M059J (cell line): Measurements from ENCODE around the gene TRPV6. TPM values are rescaled to one million over a fixed set of nuclear protein-coding genes. Genes with fewer than 3 reads are reported as not detected.

ENCODE experiments used
- DNase-seq: peaks from one replicate; pipeline ENCODE4 v3.0.0-alpha.2; 2012; ENCODE audit warnings: low read depth
- total RNA-seq: library from RNA; depleted of rRNA; stranded (reverse); fragments of >200 nt; shearing (Covaris generic); gene quantifications from 2 replicates; pipeline ENCODE4 v1.2.3, GENCODE V29; 2014

The TRPV6 gene
- total RNA-seq, 1 experiment from 2014 or later: not detected

DNA sequence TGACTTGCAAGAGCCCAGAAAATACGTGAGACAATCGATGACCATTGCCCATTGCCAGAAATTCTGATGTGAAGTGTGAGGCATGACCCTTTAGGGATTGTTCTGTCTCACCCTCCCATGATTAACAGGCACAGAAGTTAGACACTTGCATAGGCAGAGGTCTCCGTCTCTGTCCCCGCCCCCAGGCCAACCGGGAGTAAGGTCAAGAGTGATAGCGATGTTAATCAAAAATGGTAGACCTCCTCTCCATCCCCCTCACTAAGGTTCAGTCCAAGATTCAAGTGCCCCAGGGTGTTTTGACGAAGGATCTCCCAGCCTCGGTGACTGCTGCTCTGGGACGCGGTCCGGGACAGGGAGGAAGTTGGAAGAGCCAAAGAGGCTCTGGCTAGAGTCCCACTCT is 22.7 kb upstream of the TRPV6 start:
- DNase-seq: no peak

DNA sequence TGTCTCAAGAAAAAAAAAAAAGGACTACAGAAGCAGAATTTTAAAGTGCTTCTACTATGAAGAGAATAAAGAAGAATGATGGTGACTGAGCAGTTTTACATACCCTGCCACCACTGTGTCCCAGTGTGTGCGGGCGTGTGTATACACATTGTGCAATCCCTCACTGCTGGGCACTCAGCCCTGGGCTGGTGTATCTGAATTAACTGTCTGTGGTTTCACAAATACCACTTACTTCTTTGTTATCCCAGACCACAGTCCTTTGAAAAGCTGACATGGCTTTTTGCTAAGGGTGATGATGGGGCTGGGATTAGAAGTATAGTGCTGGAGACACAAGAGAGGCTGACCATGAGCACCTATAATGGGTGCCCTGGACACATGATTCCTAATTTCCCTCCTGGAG is 21.1 kb upstream of the TRPV6 start:
- DNase-seq: no peak

DNA sequence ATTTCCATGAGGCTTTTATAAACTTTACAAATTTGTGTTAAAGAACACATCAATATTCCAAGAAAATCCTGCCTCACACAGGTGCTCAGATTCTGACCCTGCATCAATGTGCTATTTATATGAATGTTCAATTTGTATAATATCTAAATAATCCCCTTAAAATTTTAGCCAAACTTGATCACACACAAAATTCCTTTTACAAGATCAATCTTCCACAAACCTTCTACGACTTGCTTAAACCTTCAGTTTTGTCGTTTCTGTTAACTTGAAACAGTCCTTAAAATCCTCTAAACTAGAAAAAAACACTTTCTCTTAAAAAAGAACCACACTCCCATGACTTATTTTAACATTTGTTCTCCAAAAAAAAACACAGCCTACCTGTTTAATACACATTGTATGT is 20.2 kb upstream of the TRPV6 start:
- no peak for DNase-seq

DNA sequence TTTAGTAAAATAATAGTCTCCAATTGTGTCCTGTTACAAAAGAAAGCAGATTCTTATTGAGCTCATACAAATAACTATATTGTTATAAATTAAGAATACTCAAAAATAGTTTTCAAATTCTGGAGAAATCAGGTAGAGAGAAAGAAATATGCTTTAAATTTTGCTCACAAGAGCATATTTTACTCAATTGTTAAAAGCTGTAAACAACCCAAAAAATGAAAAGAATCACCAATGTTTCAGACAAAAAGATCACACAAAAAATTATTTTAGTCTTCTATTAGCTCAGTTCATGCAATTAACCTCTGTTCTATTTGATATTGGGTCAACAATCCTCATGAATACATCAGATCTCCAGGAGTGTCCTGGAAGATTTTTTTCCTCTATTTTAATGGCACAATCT is 18.6 kb upstream of the TRPV6 start:
- no peak for DNase-seq

DNA sequence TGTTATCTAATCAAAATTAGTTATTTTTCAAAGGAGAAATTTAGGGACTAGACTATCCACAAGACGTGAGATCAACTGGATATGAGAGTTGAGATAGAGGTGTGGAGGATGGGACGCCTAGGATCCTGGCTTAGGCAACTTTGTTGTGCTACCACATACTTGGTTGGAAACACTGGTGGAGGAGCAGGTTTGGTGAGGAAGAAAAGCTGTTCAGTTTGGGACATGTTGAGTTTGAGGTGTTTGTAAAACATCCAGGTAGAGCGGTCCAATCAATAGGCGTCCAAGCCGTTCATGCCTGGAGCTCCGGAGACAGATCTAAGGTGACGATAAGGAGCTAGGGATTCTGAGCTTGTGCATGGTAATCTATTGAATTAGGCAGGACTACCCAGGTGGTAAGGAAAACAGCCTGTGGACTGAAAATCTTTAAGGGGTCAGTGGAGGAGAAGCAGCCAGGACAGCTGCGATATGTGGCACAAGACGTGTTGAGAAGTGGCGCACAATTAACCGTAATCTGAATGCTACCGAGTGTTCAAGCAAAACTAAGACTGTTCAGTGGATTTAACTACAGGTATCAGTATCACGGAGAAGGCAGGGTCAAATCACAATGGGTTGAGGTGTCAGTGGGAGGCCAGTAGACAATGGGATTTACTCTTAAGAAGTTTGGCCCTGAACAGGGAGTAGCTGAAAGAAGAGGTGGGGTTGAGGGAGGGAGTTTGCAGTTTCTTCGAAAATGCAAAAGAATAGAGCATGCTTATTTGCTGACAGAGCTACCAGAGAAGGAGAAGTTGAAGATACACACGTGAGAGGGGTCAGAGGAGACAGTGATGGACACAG is 16.1 kb upstream of the TRPV6 start:
- no peak for DNase-seq

DNA sequence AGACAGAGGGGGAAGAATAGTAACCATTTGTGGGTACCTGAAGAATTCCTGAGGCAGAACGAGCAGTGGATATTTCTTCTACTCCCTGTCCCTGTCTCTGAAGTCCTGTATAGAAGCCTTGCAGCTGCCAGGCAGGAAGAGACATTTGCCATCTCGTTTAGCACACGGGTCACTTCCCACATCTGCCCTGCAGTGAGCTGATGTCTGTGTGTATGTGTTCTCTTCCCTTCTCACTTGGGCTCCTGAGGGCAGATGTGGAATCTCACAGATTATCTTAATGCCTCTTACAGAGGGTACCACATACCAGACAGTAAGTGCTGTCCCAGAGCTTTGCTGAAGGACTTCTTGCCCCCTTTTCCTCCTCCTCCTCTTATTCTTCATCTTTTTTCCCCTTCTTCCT is 14.1 kb upstream of the TRPV6 start:
- no peak for DNase-seq

DNA sequence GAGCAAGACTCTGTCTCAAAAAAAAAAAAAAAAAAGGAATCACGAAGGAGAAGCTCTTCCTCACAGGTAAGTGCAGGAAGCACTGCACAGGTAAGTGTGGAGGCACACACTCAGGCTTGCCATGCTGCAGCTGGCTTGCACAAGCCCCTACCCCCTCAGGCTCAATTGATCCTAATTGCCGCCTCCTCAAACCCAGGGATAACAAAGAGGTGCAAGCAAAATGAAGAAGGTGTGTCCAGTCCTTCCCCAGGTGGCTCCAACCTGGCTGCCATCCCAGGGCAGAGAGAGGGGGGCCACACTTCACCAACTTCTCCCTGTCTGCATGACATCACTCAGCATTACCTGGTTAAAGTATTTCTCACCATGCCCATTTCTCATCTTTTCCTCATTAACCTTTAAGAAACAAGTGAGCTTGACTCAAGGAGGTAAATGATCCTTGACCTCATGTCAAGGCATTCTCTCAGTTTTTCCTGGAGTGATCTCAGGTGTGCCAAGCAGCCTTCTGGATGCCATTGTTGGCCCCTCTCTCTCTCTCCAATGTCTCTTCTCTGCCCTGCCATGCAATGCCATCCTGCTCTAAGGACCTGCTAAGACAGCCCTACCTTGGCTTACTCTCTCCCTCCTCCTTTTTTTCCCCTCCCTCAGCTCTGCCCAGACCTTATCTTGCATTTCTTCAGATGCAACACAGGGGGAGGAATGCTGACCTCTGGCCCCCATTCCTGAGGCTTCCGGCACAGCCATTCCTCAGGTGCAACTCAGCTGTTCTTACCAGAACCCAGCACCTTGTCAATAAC is 13.0 kb upstream of the TRPV6 start:
- no peak for DNase-seq

DNA sequence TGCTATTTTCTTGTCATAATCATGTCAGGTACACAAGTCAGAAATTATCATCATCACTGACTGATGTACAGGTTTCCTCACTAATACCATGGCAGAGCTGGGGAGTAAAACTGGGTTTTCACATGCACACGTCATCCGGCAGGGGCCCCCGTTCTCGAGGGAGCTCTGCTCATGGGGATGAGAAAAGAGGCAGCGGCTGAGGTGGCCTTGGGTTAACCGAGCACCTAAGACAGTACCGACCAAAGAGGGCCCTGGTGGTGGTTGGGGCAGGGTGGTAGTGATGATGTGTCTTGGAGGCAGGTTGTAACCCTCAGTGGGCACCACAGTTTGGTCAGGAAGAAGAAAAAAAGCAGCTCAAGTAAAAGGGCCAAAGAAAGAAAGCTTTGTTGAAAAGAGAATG is 12.1 kb upstream of the TRPV6 start:
- no peak for DNase-seq

DNA sequence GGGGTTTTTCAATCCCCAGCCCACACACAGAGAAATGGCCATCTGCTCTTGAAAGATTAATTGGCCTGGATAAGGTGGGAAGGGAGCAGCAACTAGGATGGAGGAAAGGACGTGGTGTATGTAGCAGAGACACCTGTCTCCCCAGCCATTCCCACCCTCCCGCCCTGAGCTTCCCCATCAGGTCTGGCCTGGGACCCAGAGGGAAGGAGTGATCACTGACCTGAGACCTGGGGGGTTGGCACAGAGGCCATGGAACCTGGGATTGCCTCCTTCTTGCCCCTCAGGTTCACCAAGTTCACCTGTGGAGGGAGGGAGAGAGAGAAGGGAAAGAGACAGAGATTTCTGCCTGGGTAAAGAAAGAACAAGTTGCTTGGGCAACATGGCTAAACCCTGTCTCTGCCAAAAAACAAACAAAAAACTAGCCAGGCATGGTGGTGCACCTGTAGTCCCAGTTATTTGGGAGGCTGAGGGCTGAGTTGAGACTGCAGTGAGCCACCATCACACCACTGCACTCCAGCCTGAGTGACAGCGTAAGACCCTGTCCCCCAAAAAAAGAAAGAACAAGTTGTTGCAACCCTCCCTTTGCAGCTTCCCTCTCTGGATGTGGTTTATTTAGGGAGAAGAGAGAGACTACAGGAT is 11.3 kb upstream of the TRPV6 start:
- no peak for DNase-seq

DNA sequence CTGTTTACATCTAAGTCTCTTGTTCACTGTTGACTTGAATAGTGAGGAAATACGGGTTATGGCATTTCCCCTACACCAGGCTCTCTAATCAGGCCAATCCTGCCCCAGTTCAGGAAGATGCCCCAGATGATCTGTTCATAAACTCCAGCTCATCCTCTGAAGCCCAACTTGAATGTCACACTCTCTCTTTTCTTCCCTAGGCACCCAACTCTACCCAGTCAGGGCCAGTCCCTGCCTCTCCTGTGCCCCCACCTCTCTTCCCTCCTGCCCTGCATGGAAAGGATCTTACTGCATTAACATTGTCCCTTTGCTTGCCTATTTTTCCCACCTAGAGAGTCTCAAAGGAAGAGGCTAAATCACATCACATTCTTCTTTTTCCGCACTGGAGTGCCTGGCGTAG is 10.6 kb upstream of the TRPV6 start:
- no peak for DNase-seq

DNA sequence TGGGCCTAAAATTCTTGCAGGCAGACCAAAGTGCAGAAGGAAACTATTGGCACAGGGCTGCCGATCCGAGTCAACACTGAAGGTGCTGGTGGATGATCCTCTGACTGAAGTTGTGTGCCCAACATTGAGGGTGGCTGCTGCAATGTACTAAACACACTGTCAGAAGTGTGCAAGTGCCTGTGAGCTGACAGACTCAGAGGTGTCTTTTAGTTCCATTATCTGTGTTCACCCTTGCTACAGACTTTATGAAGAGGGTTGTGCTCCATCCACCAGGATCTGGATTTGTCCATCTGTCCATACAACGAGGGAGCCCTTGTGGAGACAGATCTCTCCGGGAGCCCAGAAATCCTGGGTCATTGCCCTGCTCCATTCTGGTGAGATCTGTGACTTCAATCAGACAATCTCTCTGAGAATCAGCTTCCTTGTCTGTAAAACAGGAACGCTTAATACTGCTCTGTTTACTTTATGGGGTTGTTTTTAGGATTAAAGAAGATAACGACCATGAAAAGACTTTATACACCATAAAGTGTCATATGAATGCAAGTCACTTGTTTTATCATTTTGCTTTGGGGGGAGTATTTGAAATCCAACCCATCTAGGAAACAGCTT is 9.5 kb upstream of the TRPV6 start:
- no peak for DNase-seq

DNA sequence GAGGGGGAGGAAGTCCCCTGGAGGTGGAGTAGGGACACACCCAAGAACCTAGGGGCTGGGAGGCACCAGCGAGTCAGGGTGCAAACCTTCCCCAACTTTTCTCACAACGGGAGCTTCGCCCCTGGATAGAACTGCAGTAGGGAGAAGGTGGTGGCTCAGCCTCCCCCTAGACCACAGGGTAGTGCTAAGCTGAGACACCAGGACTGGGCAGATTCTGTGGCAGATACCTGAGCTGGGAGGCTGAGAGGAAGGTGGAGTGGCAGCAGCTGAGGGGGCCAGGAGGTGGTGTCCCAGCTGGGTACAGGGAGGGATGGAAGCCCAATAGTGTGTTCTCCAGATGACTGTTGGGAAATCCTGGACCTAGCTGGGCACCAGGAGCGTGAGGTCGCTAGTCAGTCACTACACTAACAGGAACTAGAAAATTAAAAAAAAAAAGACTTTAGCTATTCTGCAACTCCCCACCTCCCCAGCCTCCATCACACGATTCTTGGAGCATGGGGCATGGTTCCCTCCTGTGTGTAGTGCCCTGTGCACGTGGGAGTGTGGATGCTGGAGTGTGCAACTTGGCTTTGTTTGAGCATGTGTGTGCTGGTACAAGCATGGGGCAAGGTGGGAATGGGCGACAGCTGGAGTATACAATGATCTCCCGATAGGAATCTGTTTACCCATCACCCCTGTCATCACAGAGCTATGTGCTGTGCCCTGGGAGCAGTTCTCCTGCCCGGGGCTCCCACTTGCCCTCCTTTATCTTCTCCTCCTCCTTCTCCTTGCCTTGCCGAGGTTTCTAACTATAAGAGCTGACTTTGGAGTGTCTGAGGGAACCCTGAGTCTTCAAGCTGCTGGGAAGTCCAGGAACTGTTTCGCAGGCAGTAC is 8.8 kb upstream of the TRPV6 start:
- no peak for DNase-seq

DNA sequence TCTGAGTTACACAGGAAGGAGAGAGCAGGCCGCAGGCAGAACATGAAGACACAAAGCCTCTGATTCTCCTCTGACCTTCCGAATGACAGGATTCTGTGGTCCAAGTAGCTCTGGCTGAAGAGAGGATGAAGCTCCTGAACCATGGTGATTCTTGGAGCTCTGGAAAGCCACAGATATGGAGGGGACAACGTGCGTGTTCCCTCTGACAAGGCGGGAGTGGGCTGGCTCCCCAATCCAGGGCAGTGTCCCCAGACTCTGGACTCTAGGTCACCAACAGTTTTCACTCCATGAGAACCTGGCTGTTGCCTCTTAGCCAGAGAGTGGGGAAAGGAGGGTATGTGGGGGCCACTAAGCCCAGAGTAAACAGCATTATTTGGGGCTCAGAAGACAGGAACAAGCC is 7.4 kb upstream of the TRPV6 start:
- no peak for DNase-seq

DNA sequence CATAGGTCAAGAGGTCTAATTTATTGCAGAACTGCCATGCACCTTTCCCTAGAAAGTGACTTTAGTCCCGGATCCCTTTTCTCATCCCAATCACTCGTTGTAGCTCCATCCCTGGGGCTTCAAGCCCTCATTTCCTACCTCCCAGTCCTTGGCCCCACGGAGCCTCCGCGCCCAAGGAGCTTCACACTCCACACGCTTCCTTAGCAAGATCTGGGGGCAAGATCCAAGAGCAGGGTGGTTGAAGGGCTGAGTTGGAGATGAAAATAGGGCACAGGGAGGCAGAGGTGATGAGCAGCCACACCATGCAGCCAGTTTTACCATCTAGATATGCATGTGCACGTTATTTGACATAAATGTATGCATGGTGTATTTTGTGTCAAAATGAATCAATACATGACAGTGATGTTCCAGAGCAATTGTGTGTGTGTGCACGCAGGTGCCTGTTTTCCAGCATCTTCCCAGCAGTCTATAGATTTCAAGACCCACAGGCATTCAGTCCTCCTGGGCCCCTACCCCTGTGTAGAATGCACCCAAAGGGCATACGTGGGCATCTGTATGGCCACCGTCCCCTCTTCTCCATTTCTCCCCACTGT is 6.0 kb upstream of the TRPV6 start:
- no peak for DNase-seq

DNA sequence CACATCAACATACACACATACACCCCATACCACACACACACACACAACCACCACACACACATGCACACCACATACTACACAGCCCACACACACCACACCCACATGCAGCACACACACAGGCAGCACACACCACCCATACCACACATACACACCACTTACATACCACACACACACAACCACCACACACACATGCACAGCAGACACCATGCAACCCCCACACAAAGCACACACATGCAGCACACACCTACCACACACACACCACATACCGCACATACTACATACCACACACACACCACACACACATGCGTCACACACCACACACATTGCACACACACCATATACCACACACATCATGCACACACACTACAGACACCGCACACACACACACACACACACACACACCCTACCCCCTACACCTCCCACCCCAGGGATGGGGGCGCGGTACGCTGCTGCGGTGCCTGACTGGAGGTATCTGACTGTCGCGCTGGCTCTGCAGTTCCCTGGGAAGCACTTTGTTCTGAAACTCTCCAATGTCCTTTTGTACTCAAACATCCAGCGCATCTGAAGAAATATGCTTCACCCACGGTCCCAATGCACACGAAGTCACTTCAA is 5.4 kb upstream of the TRPV6 start:
- DNase-seq: no peak

DNA sequence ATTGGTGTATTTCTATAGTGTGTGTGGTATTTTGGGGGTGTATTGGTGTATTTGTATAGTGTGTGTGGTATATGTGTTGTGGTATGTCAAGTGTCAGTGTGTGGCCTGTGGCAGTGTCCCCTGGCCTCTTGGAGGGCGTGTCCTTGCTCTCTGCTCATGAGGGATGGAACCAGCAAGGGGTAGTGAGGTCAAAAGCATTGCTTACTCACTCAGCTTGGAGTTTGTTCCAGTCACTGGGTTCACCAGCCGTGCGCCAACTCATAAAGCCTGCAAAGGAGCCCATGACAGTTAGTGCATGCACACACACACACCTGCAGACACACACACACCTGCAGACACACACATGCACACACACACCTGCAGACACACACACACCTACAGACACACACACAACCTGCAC is 4.3 kb upstream of the TRPV6 start:
- no peak for DNase-seq

DNA sequence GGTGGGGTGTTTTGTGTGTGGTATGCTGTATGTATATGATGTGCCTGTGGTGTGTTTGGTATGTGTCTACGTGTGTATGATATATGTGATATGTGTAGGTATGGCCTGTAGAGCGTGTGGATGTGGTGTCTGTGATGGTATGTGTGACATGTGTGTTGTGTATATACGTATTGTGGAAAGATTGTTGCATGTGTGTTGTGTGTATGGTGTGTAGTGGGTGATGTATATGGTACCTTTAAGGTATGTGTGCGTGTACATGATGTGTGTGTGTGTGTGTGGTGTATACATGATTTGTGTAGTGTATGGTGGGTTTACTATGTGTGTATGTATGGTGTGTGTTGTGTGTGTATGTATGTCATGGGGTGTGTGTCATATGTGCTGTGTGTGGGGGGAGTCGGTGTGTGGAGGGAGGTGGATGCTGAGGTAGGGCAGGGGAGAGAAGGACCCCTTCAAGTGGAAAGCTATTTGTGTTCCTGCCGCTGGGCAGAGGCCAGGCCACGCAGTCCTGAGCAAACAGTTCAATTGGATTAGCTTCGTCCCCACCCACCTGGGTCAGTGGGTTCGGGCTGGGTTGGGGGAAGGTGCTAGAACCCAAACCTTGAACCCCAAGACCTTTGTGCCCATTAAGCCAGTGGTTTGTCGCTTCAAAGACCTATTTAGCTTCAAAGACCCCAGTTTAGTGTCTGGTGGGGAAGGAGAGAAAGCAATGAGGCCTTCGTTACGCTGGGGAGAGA is 1.9 kb upstream of the TRPV6 start:
- DNase-seq: no peak

DNA sequence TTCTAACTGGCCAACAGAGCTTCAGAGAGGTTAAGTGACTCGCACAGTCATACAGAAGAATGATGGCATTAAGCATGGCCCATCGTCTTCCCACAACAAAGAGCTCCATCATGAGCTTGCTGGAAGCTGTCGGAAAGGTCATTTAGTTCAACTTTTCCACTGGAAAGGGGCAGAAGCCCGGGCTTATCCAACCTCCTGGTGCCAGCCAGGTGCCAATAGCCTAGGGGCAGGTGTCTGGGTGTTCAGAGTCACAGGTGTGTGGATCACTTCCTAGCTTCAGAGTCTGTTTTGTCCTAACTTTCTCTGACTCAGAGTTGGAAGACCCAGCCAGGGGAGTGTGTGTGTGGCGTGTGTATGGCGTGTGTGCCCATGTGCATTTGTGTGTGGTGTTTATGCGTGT is 1.3 kb upstream of the TRPV6 start:
- no peak for DNase-seq

DNA sequence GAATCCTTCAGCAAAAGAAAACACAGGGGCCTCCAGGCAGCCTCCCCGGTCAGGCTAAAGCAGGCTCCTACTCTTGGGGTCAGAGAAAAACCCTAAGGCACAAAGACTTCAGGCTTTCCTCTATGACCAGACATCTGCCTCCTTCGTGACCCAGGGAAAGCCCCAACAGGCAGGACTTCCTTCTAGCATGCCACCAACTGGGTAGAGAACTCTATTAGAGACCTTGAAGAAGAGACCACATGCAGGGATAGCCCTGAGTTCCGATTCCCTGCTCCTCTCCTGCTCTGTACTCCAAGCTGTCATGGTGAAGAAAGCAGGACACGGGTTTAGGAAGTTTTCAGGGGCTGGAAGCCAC is 1.3 kb downstream of the TRPV6 start:
- no peak for DNase-seq
